HG03175 (cell line): ENCODE measurements around the gene TRMO.

Experiments used
- ATAC-seq: cut with Tn5 transposase; IDR thresholded peaks from one replicate; pipeline ENCODE4 v1.9.1; 2021; ENCODE audit warnings: mild to moderate bottlenecking, moderate library complexity; ENCODE audit not compliant: unreplicated experiment

Gene TRMO

DNA sequence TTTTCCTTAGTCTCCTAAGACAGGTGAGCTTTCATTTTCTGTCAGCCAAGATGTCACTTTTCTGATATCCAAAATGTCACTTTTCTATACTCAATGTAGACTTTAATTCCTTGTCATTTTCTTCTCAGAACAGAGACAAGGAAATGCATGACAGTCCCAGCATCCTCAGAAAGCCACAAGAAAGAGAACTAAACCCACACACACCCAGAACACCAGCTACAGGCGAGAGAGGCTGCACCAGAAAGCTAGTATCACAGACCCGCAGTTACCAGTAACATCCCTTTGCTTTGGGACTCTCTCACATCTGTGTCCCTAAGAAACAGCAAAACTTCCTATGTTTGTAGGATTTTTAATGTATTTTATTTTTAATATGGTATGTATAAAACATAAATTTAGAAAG, 17.1 kb downstream of the TRMO start:
- ATAC-seq = no peak

- no peak for ATAC-seq
Measured at GRCh38 chr9:97904725-97905124, 17.6 kb downstream of the TRMO start.

GRCh38 chr9:97903177-97903576, 19.1 kb downstream of the TRMO start:
- no peak for ATAC-seq

- ATAC-seq = no peak
Measured at GRCh38 chr9:97900738-97901565, 21.3 kb downstream of the TRMO start.

GRCh38 chr9:97900103-97900737, 22.1 kb downstream of the TRMO start:
- ATAC-seq = no peak

- ATAC-seq = no peak
Measured at GRCh38 chr9:97895695-97896332, 26.5 kb downstream of the TRMO start.

- ATAC-seq = no peak
Measured at GRCh38 chr9:97895211-97895610, 27.1 kb downstream of the TRMO start.

DNA sequence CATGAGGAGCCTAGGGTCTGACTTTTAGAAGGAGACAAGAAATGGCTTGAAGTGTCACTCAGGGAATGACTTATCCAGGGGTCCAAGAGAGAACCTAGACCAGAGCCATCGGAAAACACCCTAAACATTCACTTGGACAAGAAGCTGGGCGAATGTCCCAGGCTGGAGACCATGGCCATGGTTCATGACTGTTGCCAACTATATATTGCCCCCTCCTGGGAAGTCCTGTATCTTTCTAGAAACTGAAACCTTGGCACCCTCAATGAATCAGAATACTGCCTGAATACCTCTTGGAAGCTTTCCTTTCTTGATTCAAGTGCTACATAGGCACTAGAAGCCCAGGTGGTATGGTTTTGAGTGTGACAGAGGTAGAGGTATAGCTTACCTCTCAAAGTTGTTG, 29.9 kb downstream of the TRMO start:
- ATAC-seq = no peak

- no peak for ATAC-seq
Measured at GRCh38 chr9:97891736-97892135, 30.6 kb downstream of the TRMO start.

DNA sequence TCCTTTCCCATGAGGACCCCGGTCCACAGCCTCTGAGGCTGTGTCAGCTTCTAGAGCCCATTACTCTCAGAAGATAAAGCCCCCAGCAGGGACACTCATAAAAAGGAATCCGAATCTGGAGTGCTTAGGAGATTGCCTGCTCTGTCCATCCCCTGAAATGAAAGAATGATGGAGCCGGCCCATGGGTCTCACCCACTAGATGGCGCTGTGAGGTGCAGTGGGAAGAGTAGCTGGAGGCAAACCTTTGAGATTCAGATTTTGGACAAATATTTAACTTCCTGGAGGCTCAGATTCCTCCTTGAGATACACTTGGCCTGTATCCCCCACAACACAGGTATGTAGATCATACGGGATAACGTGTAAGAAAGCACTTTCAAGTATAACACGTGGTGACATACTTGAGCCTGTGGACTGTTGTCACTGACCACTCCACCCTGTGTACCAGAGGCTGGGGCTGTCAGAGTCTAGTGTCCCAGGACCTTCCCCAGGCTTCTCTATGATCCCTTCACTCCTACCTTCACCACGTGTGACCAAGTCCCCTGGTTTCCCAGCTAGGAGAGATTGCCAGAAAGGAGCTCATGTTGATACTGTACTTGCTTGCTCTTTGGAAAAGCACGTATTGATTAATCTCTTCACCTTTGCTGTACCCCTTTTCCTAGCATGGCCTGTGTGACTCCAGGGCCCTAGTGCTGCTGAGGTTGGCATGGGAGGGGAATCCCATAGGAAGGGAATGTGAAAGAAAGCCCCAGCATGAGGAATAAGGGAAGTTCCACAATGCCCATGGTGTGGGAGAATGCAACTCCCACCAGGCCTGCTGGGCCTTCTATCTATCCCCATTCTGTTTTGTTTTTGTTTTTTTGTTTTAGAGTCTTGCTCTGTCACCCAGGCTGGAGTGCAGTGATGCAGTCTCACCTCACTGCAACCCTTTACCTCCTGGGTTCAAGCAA, 32.1 kb downstream of the TRMO start:
- no peak for ATAC-seq

DNA sequence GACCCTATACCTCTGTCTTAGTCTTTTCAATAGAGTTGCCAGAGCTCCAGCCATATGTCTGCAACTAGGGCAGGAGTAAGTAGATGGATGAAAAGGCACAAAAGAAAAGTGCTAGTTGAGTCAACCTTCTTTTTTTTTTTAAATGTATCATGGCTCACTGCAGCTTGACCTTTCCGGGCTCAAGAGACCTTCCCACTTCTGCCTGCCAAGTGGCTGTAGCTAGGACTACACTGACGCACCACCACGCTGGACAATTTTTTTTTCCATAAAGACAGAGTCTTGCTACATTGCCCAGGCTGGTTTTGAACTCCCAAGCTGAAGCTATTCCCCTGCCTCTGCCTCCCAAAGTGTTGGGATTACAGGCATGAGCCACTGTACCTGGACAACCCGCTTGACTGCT, 42.0 kb downstream of the TRMO start:
- ATAC-seq = no peak

DNA sequence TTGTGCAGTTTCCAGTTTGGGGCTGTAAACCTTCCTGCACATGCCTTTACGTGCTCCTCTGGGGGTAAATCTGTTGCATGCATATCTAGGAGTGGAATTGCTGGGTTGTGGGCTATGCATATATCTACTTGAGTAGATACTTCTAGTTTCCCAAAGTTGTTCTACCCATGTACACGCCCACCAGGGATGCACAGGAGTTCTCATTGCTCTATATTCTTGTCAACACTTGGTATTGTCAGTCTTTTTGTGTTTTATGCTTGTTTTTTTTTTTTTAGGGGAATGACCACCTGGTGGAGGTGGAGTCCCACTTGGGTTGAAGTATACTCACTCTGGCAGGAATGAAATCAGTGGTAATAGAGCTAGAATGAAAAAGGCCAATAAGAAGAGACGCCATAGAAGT, 46.2 kb downstream of the TRMO start:
- ATAC-seq = no peak

DNA sequence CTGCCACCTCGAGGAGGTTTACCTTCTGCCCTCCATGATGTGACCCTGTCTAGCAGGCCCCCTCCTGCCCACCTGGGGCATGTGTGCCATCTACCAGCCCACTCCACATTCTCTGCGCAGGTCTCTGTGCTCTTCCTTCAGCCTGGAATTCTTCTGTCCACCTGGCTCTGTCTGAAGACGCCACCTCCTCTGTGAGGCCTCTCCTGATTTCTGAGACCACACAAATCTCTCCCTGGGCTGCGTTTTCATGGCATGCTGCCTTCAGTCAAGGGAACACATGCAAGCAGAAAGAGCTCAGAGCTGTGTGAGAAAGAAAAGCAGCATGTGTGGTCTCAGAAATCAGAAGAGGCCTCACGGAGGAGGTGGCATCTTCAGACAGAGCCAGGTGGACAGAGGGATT, 47.2 kb downstream of the TRMO start:
- no peak for ATAC-seq

DNA sequence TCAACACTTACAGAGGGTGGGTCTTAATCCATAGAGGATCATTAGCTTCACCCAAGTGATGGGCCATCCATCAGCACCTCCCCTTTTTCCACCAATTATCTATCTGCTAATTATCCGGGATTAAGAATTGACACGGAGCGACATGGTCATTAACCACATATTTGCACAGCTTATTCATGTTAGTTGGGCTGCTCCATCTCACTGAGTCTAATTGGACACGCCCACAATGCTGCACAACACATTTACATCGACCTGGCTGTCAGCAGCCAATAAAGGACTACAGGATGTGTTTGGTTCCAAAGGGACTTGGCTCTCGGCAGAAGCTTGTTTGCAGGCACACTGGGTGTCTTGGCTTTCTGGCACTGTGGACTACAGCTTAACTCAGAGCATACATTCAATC, 47.7 kb downstream of the TRMO start:
- no peak for ATAC-seq

- no peak for ATAC-seq
Measured at GRCh38 chr9:97873882-97874281, 48.4 kb downstream of the TRMO start.

- ATAC-seq = no peak
Measured at GRCh38 chr9:97873425-97873824, 48.9 kb downstream of the TRMO start.

GRCh38 chr9:97868859-97869258, 53.4 kb downstream of the TRMO start:
- no peak for ATAC-seq

DNA sequence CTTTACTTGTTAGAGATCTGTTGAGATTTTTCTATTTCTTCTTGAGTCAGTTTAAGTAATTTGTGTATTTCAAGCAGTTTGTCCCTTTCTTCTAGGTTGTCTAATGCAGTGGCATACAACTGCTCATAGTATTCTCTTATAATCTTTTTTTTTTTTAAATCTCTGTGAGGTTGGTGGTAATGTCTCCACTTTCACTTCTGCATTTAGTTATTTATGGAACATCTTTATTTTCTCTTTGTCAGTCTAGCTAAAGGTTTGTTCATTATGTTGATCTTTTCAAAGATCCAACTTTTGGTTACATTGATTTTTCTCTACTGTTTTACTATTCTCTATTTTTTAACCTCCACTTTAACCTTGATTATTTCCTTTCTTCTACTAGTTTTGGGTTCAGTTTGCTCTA, 55.5 kb downstream of the TRMO start:
- ATAC-seq = no peak

DNA sequence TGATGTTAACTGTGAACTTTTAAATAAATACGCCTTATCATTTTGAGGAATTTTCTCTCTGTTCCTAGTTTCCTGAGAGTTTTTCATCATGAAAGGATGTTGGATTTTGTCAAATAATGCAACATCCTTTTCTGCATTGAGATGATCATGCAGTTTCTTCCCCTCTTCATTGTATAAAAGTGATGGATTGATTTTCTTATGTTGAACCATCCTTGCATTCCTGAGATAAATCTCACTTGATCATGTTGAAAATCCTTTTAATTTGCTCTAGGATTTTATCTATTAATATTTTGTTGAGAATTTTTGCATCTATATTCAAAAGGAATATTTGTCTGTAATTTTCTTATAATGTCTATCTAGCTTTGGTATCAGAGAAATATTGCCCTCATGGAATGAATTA, 56.0 kb downstream of the TRMO start:
- ATAC-seq = no peak

DNA sequence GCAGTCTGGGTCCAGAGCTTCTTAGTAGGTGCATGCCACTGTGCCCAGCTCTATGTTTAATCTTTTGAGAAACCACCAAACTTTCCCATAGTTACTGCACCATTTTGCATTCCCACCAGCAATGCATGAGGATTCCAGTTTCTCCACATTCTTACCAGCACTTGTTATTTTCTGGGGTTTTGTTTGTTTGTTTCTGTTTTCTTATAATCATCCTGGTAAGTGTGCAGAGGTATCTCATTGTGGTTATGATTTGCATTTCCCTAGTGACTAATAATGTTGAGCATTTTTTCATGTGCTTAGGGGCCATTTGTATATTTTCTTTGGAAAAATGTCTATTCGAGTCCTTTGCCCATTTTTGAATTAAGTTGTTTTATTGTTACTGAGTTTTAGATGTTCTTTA, 57.9 kb downstream of the TRMO start:
- no peak for ATAC-seq

DNA sequence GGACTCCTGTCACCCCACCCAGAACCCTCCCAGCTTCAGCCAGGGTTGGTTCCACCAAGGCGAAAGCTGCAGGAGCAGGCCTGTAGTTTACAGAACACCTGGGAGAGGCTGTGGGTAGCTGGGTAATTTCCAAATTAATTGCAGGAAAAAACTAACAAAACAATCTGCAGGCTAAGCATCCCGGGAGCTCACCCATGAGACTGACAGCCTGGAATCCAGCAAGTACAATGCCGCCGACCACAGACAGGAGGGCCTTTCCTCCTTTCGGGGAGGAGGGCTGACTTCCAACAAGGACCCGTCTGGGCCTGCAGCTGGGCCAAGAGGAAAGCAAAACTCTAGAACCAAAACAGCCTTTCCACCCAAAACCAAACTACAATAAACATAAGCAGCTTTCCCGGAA, 59.0 kb downstream of the TRMO start:
- no peak for ATAC-seq
